Transverse colon (tissue), 4 donors: Measurements from ENCODE around the gene STIP1. TPM values are rescaled to one million over a fixed set of nuclear protein-coding genes. Genes with fewer than 3 reads are reported as not detected.

Source experiments
- DNase-seq: peaks from one replicate; pipeline ENCODE4 v3.0.0-alpha.2; 2019
- H3K27ac ChIP-seq, 4 donors: fragments of 200-600 bp; sonication (generic); 2 replicates each; pipeline ENCODE4 v1.5.1; 2016 to 2018; ENCODE audit warnings: inconsistent platforms in 4 of 4
- H3K27me3 ChIP-seq: fragments of 200-600 bp; sonication (generic); 2 replicates; pipeline ENCODE4 v1.5.1; 2017; ENCODE audit warnings: inconsistent platforms
- H3K36me3 ChIP-seq, 4 donors: fragments of 200-600 bp; sonication (generic); 2 replicates each; pipeline ENCODE4 v1.5.1; 2017 to 2019; ENCODE audit warnings: inconsistent platforms in 4 of 4
- H3K4me1 ChIP-seq, 4 donors: fragments of 200-600 bp; sonication (generic); 2 replicates each; pipeline ENCODE4 v1.5.1; 2017 to 2020; ENCODE audit warnings: inconsistent platforms in 4 of 4
- H3K4me3 ChIP-seq, 4 donors: fragments of 200-600 bp; sonication (generic); 1 replicate in 1 of 4; 2 replicates in 3 of 4; pipeline versions ENCODE4 v1.5.1 to v1.6.1; 2017 to 2019; ENCODE audit warnings: inconsistent platforms in 4 of 4
- H3K9me3 ChIP-seq, 2 donors: fragments of 200-600 bp; sonication (generic); 2 replicates each; pipeline ENCODE4 v1.5.1; 2017 to 2019; ENCODE audit warnings: inconsistent platforms in 2 of 2
- CTCF ChIP-seq, 5 experiments: fragments of 200-600 bp in 3 of 5; fragments of 450-650 bp in 2 of 5; sonication (generic) in 3 of 5; IDR thresholded peaks; 1 replicate in 2 of 5; 2 replicates in 3 of 5; pipeline ENCODE4 v1.5.1; 2016 to 2017; ENCODE audit warnings: antibody characterized with exemption in 5 of 5, inconsistent platforms in 3 of 5, mild to moderate bottlenecking in 2 of 5, moderate library complexity in 1 of 5
- EP300 ChIP-seq: sonication (generic); formaldehyde crosslinking; IDR thresholded peaks from one replicate; pipeline ENCODE4 v1.6.1; 2017; ENCODE audit warnings: antibody characterized with exemption, low read depth
- POLR2A ChIP-seq: fragments of 450-650 bp; IDR thresholded peaks from one replicate; pipeline ENCODE4 v1.6.1; 2016; ENCODE audit warnings: antibody characterized with exemption, mild to moderate bottlenecking, moderate library complexity
- POLR2AphosphoS5 ChIP-seq, 3 donors: sonication (generic); formaldehyde crosslinking; IDR thresholded peaks; one replicate each; pipeline ENCODE4 v1.6.1; 2016; ENCODE audit warnings: antibody characterized with exemption in 3 of 3
- WGBS, 2 donors: methylation state at CpG; one replicate each; pipeline ENCODE4 v1.1.5; 2018; ENCODE audit warnings: low coverage in 1 of 2; 5-methylcytosine and 5-hydroxymethylcytosine counted together
- in situ Hi-C, 4 donors: fragments of 200-750 bp; cut with MboI; loops; one replicate each; pipeline versions ENCODE4 v1.15.0 to v1.15.1; 2017; ENCODE audit warnings: low sequenced_read_pairs in 3 of 4, low pct_ligation_motif_present in 1 of 4, low pct_unique_long_range_greater_than_20kb in 1 of 4
- intact Hi-C: fragments of 100-400 bp; cut with DNase I; formaldehyde crosslinking; loops from one replicate; pipeline ENCODE4 v1.15.1; 2023; ENCODE audit warnings: low total_unique reads
- total RNA-seq, 4 donors: library from RNA; depleted of rRNA; stranded (reverse); fragments of >200 nt; gene quantifications; one replicate each; pipeline ENCODE4 v1.1.0, GENCODE V29; 2016

The STIP1 gene
- total RNA-seq, 4 donors from 2014 or later: 45.3 to 181 (median 65.9) TPM

DNA sequence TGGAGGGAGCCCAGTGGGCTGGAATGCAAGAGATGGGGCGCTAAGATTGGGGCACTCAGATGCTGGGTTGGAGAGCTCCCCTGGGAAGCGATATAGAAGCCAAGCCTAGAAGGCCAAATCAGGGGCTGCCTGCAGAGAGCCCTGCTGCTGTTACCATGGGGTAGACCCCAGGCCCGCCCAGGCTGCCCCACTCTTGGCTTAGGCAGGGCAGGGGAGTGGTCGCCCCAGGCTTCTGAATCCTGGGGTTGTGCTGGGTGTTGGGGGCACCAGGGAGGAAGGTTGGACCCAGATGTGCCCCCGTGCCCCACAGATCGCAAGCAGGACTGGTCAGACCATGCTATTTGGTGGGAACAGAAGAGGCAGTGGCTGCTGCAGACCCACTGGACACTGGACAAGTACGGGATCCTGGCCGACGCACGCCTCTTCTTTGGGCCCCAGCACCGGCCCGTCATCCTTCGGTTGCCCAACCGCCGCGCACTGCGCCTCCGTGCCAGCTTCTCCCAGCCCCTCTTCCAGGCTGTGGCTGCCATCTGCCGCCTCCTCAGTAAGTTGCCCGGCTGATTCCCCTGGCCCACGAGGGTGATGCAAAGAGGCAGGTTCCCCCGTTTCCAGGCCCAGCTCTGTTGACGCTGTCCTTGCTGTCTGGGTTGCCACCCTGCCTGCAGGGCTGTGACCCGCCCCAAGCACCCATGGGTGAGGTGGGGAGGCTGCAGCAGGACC lies 24.5 kb downstream of the STIP1 start:
- 93% methylated on average over 24 of the region's 24 CpGs; no CpG with 5 or more reads in 1 of the 2 donors for WGBS, 2 donors
- DNase-seq: no peak

GRCh38 chr11:64211181-64211872 lies 25.4 kb downstream of the STIP1 start:
- H3K36me3 ChIP-seq: peaks cover 0 to 5% (median 0%) of the 10 kb centered on the region in 4 donors
- TF ChIP-seq EP300 (no peak), POLR2A (no peak), CTCF (IDR thresholded peaks at IDR 0.05) (no peak), POLR2AphosphoS5 (IDR thresholded peaks at IDR 0.05) (no peak)

More for the DNA sequence above, 24.5 kb downstream of the STIP1 start:
- H3K4me3 ChIP-seq: no peak overlapping the region
- intact Hi-C loops (no loop called here), in situ Hi-C loops (no loop called here)
- H3K4me1 ChIP-seq: peaks cover 7 to 23% (median 19%) of the 10 kb centered on the region in 4 donors
- TF ChIP-seq CTCF (IDR thresholded peaks at IDR 0.05) (no peak), POLR2A (no peak), POLR2AphosphoS5 (IDR thresholded peaks at IDR 0.05) (no peak), EP300 (no peak)
- H3K36me3 ChIP-seq: peaks cover 0 to 4% (median 0%) of the 10 kb centered on the region in 4 donors
- no peak overlapping the region for H3K27ac ChIP-seq
- no peaks in the 10 kb centered on the region for H3K9me3 ChIP-seq
- no peaks in the 10 kb centered on the region for H3K27me3 ChIP-seq

DNA sequence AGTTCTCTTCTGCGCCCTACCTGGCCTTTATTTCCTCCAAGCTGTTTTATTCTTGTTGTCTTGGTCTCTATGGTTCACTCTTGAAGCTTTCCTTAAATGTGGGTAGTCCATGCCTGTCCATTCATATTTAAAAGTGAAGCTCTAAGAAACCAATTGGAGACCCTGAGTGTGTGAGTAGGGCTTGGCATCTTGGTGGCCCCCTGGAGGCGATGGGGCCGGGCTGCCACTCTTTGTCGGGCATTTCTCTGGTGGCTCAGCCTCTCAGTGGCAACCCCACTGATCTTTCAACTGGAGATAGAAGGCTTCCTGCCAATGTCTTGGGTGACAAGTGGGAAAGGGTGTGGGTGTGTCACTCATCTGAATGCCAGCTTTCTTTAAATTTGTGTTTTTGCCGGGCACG lies 30.9 kb downstream of the STIP1 start:
- in situ Hi-C loops (no loop called here), intact Hi-C loops (no loop called here)
- WGBS, 2 donors: 84 to 89% methylated on average over 1 to 6 of the region's 6 CpGs
- DNase-seq: no peak
- no peaks in the 10 kb centered on the region for H3K27me3 ChIP-seq
- peaks cover 0 to 5% (median 0%) of the 10 kb centered on the region in 4 donors for H3K36me3 ChIP-seq
- H3K4me1 ChIP-seq: no peaks in the 10 kb centered on the region
- H3K4me3 ChIP-seq: no peak overlapping the region
- no peak overlapping the region for H3K27ac ChIP-seq
- no peaks in the 10 kb centered on the region for H3K9me3 ChIP-seq
- TF ChIP-seq CTCF (IDR thresholded peaks at IDR 0.05): no peak
- TF ChIP-seq EP300: no peak
- no peak for TF ChIP-seq POLR2AphosphoS5 (IDR thresholded peaks at IDR 0.05)
- TF ChIP-seq POLR2A: no peak

More at GRCh38 chr11:64211181-64211872, 25.4 kb downstream of the STIP1 start:
- WGBS, 2 donors: 83 to 100% methylated on average over 1 to 27 of the region's 30 CpGs
- DNase-seq: no peak
- Histone ChIP-seq H3K9me3 (no peaks in the 10 kb centered on the region), H3K27ac (no peak overlapping the region), H3K4me3 (no peak overlapping the region), H3K4me1 (peaks cover 0 to 16% (median 11%) of the 10 kb centered on the region in 4 donors), H3K27me3 (no peaks in the 10 kb centered on the region)
- in situ Hi-C loops (no loop called here), intact Hi-C loops (no loop called here)

DNA sequence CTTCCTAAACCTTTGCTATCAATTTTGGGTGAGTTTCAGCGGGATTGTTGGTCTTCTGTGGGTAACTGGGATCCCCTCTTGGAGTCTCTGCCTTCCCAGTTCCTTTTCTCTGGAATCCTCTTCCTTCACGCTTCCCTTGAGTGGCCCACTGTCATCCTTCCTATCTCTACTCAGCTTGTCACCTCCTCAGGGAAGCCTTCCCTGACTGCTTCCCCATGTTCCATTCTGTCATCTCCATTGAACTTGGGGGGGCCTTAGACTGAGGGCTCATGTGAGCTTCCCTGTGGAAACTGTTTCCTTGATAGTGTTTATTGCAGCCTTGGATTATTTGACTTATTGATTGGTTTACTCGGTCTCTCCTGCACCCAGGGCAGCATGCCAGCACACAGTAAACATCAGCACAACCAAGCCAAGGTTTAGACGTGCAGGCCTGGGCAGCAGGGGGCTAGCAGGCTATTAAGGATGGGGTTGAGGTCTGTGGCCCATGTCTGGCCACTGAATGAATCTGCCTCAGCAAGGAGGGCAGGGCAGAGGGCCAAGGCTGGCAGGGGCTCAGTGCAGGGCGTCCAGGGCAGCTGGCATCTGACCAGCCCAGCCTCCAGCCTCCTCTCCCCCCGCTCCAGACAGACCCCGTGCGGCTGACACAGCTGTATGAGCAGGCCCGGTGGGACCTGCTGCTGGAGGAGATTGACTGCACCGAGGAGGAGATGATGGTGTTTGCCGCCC lies 32.8 kb downstream of the STIP1 start:
- Histone ChIP-seq H3K27ac (no peak overlapping the region), H3K4me3 (no peak overlapping the region), H3K27me3 (no peaks in the 10 kb centered on the region), H3K9me3 (no peaks in the 10 kb centered on the region), H3K4me1 (no peaks in the 10 kb centered on the region), H3K36me3 (peaks cover 0 to 5% (median 0%) of the 10 kb centered on the region in 4 donors)
- 66 to 87% methylated on average over 2 to 4 of the region's 11 CpGs for WGBS, 2 donors
- DNase-seq: no peak
- intact Hi-C loops (no loop called here), in situ Hi-C loops (no loop called here)
- TF ChIP-seq EP300: no peak
- no peak for TF ChIP-seq CTCF (IDR thresholded peaks at IDR 0.05)
